ENCODE measurements around the gene JAG1. TPM values are rescaled to one million over a fixed set of nuclear protein-coding genes. Genes with fewer than 3 reads are reported as not detected.
"Not testable (repeated sequence)": the region's sequence is repeated elsewhere in the genome, so short reads cannot be mapped to it uniquely, and the experiment has no call there.

Gene JAG1
- total RNA-seq, 1 experiment from 2014 or later = 8.3 TPM

DNA sequence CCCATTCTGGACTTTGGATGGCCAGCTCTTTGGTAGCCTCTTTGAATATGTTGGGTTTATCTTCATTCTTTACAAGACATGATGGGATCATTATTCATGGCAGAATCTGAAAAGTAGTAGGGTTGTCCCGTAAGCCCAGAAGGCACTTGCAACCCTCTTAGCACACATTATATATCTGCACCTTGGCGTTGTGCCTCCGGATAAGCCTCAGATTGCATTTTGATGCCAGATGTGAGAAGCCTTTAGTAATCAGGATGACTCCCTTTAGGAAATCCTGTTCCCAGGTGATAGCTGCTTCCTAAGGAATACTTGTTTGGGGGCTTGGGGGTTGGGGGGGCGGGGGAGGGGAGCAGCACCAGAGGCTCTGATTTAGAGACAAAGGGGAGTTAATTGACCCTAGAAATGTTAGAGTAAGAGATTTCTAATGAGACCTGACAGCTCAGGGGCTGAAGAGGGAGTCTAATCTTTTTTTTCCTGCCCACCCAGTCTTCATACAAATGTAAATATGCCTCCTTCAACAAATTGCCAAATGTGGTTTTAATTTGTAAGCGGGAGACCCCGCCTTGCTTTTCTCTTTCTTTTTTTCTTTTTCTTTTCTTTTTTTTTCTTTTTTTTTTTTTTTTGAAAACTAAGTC lies 55.1 kb downstream of the JAG1 start:
- no peak overlapping the region for H3K4me2 ChIP-seq (ENCODE audit: low read depth, low read length, poor library complexity, severe bottlenecking)

GRCh38 chr20:10617549-10618133 lies 56.2 kb downstream of the JAG1 start:
- not testable (repeated sequence) for H3K9me3 ChIP-seq (ENCODE audit: low read length); H3K27ac ChIP-seq (ENCODE audit: low read length); H2AFZ ChIP-seq (ENCODE audit: low read length); DNase-seq; H4K20me1 ChIP-seq (ENCODE audit: insufficient read depth, low read depth, low read length); H3K79me2 ChIP-seq (ENCODE audit: low read length); H3K36me3 ChIP-seq (ENCODE audit: insufficient read depth, low read length); H3K9me2 ChIP-seq (replicated peaks; ENCODE audit: insufficient read depth, low read length); H3K27me3 ChIP-seq (ENCODE audit: low read length); H3K9ac ChIP-seq (ENCODE audit: low read length); H3K4me3 ChIP-seq (ENCODE audit: low read length); H3K4me1 ChIP-seq (ENCODE audit: low read length); H3K4me2 ChIP-seq (ENCODE audit: low read depth, low read length, poor library complexity, severe bottlenecking)

More for the DNA sequence above, 55.1 kb downstream of the JAG1 start:
- H4K20me1 ChIP-seq (ENCODE audit: insufficient read depth, low read depth, low read length) = no peaks in the 10 kb centered on the region
- H3K79me2 ChIP-seq (ENCODE audit: low read length) = no peaks in the 10 kb centered on the region
- H3K9me2 ChIP-seq (replicated peaks; ENCODE audit: insufficient read depth, low read length) = no peaks in the 10 kb centered on the region
- no peak overlapping the region for H3K27ac ChIP-seq (ENCODE audit: low read length)
- no peak overlapping the region for H3K4me3 ChIP-seq (ENCODE audit: low read length)
- no peak overlapping the region for H3K9ac ChIP-seq (ENCODE audit: low read length)
- H3K9me3 ChIP-seq (ENCODE audit: low read length) = no peaks in the 10 kb centered on the region
- DNase-seq = no peak
- no peak overlapping the region for H2AFZ ChIP-seq (ENCODE audit: low read length)
- no peaks in the 10 kb centered on the region for H3K27me3 ChIP-seq (ENCODE audit: low read length)
- H3K36me3 ChIP-seq (ENCODE audit: insufficient read depth, low read length) = no peaks in the 10 kb centered on the region
- no peaks in the 10 kb centered on the region for H3K4me1 ChIP-seq (ENCODE audit: low read length)

DNA sequence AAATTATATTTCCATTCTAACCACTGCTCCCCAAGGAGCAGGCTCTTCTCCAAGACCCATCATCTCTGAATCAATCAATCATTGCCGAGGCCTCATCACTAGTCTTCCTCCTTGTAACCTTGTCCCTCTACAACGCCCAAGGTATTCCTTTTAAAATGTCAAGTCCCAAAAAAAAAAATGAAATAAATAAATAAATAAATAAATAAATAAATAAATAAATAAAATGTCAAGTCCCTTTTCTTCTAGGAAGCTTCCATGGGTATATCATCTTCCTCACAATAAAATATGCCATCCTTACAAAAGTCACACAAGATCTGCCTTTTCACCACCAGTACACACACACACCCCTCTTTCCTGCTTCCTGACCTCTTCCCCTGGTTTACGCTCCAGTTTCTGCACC lies 57.6 kb downstream of the JAG1 start:
- no peak for DNase-seq
- no peaks in the 10 kb centered on the region for H3K36me3 ChIP-seq (ENCODE audit: insufficient read depth, low read length)
- no peak overlapping the region for H3K27ac ChIP-seq (ENCODE audit: low read length)
- H3K9me2 ChIP-seq (replicated peaks; ENCODE audit: insufficient read depth, low read length) = no peaks in the 10 kb centered on the region
- H3K9me3 ChIP-seq (ENCODE audit: low read length) = no peaks in the 10 kb centered on the region
- H3K4me2 ChIP-seq (ENCODE audit: low read depth, low read length, poor library complexity, severe bottlenecking) = no peak overlapping the region
- no peaks in the 10 kb centered on the region for H3K4me1 ChIP-seq (ENCODE audit: low read length)
- H3K9ac ChIP-seq (ENCODE audit: low read length) = no peak overlapping the region
- H4K20me1 ChIP-seq (ENCODE audit: insufficient read depth, low read depth, low read length) = no peaks in the 10 kb centered on the region
- H3K79me2 ChIP-seq (ENCODE audit: low read length) = no peaks in the 10 kb centered on the region
- no peak overlapping the region for H2AFZ ChIP-seq (ENCODE audit: low read length)
- H3K27me3 ChIP-seq (ENCODE audit: low read length) = no peaks in the 10 kb centered on the region
- H3K4me3 ChIP-seq (ENCODE audit: low read length) = no peak overlapping the region

GRCh38 chr20:10613911-10614310 lies 59.9 kb downstream of the JAG1 start:
- no peaks in the 10 kb centered on the region for H4K20me1 ChIP-seq (ENCODE audit: insufficient read depth, low read depth, low read length)
- H3K36me3 ChIP-seq (ENCODE audit: insufficient read depth, low read length) = no peaks in the 10 kb centered on the region
- H3K4me2 ChIP-seq (ENCODE audit: low read depth, low read length, poor library complexity, severe bottlenecking) = no peak overlapping the region
- H3K4me3 ChIP-seq (ENCODE audit: low read length) = no peak overlapping the region
- H3K79me2 ChIP-seq (ENCODE audit: low read length) = no peaks in the 10 kb centered on the region
- H3K27ac ChIP-seq (ENCODE audit: low read length) = no peak overlapping the region
- no peaks in the 10 kb centered on the region for H3K9me2 ChIP-seq (replicated peaks; ENCODE audit: insufficient read depth, low read length)
- H3K4me1 ChIP-seq (ENCODE audit: low read length) = no peaks in the 10 kb centered on the region
- H3K27me3 ChIP-seq (ENCODE audit: low read length) = no peaks in the 10 kb centered on the region
- H3K9me3 ChIP-seq (ENCODE audit: low read length) = no peaks in the 10 kb centered on the region
- H3K9ac ChIP-seq (ENCODE audit: low read length) = no peak overlapping the region
- H2AFZ ChIP-seq (ENCODE audit: low read length) = no peak overlapping the region
- DNase-seq = no peak

- not testable (repeated sequence) for H3K9me2 ChIP-seq (replicated peaks; ENCODE audit: insufficient read depth, low read length); H3K9me3 ChIP-seq (ENCODE audit: low read length)
Measured at GRCh38 chr20:10613426-10613825, 60.4 kb downstream of the JAG1 start.

DNA sequence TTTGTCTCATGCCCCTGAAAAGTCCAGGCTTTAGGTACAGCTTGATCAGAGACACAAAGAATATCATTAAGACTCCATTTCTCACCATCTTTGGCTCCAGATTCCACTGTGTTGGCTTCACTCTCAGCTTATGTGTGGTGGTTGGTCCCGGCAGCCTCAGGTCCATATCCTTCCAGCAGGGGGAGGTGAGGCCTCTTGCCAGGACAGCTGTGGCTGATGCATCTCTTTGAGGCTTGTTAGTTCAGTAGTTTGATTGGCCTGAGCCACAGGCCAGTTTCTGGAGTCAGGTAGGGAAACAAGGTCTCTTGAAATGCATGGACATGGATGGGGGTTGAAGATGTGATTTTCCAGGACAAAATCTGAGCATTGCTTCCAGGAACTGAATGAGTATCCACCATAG lies 62.4 kb downstream of the JAG1 start:
- no peaks in the 10 kb centered on the region for H4K20me1 ChIP-seq (ENCODE audit: insufficient read depth, low read depth, low read length)
- no peak overlapping the region for H3K4me3 ChIP-seq (ENCODE audit: low read length)
- H3K9ac ChIP-seq (ENCODE audit: low read length) = no peak overlapping the region
- no peaks in the 10 kb centered on the region for H3K36me3 ChIP-seq (ENCODE audit: insufficient read depth, low read length)
- no peak overlapping the region for H3K4me2 ChIP-seq (ENCODE audit: low read depth, low read length, poor library complexity, severe bottlenecking)
- H2AFZ ChIP-seq (ENCODE audit: low read length) = no peak overlapping the region
- no peaks in the 10 kb centered on the region for H3K27me3 ChIP-seq (ENCODE audit: low read length)
- no peaks in the 10 kb centered on the region for H3K4me1 ChIP-seq (ENCODE audit: low read length)
- no peak overlapping the region for H3K27ac ChIP-seq (ENCODE audit: low read length)
- peak; percentile 62 for DNase-seq
- H3K9me2 ChIP-seq (replicated peaks; ENCODE audit: insufficient read depth, low read length) = no peaks in the 10 kb centered on the region
- H3K79me2 ChIP-seq (ENCODE audit: low read length) = no peaks in the 10 kb centered on the region
- no peaks in the 10 kb centered on the region for H3K9me3 ChIP-seq (ENCODE audit: low read length)

More at GRCh38 chr20:10613426-10613825, 60.4 kb downstream of the JAG1 start:
- H3K9ac ChIP-seq (ENCODE audit: low read length); H3K4me2 ChIP-seq (ENCODE audit: low read depth, low read length, poor library complexity, severe bottlenecking); H3K4me1 ChIP-seq (ENCODE audit: low read length); H3K27me3 ChIP-seq (ENCODE audit: low read length); H4K20me1 ChIP-seq (ENCODE audit: insufficient read depth, low read depth, low read length); H3K79me2 ChIP-seq (ENCODE audit: low read length); H3K36me3 ChIP-seq (ENCODE audit: insufficient read depth, low read length); H3K27ac ChIP-seq (ENCODE audit: low read length); DNase-seq; H3K4me3 ChIP-seq (ENCODE audit: low read length); H2AFZ ChIP-seq (ENCODE audit: low read length): not testable (repeated sequence)

- Histone ChIP-seq H3K36me3 (ENCODE audit: insufficient read depth, low read length) (no peaks in the 10 kb centered on the region), H3K27ac (ENCODE audit: low read length) (no peak overlapping the region), H3K27me3 (ENCODE audit: low read length) (no peaks in the 10 kb centered on the region), H3K4me1 (ENCODE audit: low read length) (peaks cover 9% of the 10 kb centered on the region), H3K4me3 (ENCODE audit: low read length) (no peak overlapping the region), H2AFZ (ENCODE audit: low read length) (no peak overlapping the region), H3K9me3 (ENCODE audit: low read length) (no peaks in the 10 kb centered on the region), H3K4me2 (ENCODE audit: low read depth, low read length, poor library complexity, severe bottlenecking) (no peak overlapping the region), H3K9ac (ENCODE audit: low read length) (no peak overlapping the region), H3K79me2 (ENCODE audit: low read length) (no peaks in the 10 kb centered on the region), H3K9me2 (replicated peaks; ENCODE audit: insufficient read depth, low read length) (no peaks in the 10 kb centered on the region), H4K20me1 (ENCODE audit: insufficient read depth, low read depth, low read length) (no peaks in the 10 kb centered on the region)
- no peak for DNase-seq
Measured at GRCh38 chr20:10610251-10610650, 63.5 kb downstream of the JAG1 start.

DNA sequence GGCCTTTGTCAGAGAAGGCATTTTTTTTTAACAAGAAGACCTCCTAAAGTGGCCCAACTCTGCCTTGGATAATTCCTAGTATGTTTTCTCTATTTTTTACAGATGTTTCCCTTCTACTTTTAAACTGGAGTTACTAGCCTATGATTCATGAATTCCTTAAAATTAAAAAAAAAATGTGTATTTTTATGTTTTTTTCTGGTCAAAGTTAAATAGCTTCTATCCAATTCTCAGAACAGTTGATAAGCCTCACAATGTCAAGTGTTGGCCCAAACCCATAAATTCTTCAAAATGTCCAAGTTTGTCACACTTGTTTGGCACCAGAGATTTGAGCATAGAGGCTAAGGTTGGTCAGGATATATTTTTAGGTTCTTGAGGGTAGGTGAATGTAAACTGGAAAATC lies 64.0 kb downstream of the JAG1 start:
- H3K4me2 ChIP-seq (ENCODE audit: low read depth, low read length, poor library complexity, severe bottlenecking) = no peak overlapping the region
- H3K27ac ChIP-seq (ENCODE audit: low read length) = no peak overlapping the region
- H3K4me3 ChIP-seq (ENCODE audit: low read length) = no peak overlapping the region
- H3K36me3 ChIP-seq (ENCODE audit: insufficient read depth, low read length) = no peaks in the 10 kb centered on the region
- H3K9me3 ChIP-seq (ENCODE audit: low read length) = no peaks in the 10 kb centered on the region
- H3K9ac ChIP-seq (ENCODE audit: low read length) = no peak overlapping the region
- no peaks in the 10 kb centered on the region for H4K20me1 ChIP-seq (ENCODE audit: insufficient read depth, low read depth, low read length)
- no peak overlapping the region for H2AFZ ChIP-seq (ENCODE audit: low read length)
- no peak for DNase-seq
- H3K9me2 ChIP-seq (replicated peaks; ENCODE audit: insufficient read depth, low read length) = no peaks in the 10 kb centered on the region
- no peaks in the 10 kb centered on the region for H3K27me3 ChIP-seq (ENCODE audit: low read length)
- peaks cover 11% of the 10 kb centered on the region for H3K4me1 ChIP-seq (ENCODE audit: low read length)
- H3K79me2 ChIP-seq (ENCODE audit: low read length) = no peaks in the 10 kb centered on the region
